ENCODE measurements around the gene PLAU.

Gene PLAU

GRCh38 chr10:73897693-73898092 is 13.2 kb upstream of the PLAU start:
- Histone ChIP-seq H3K4me3 (ENCODE audit: insufficient read depth, low read depth, low read length) (no peak overlapping the region), H3K4me1 (ENCODE audit: control insufficient read depth, insufficient read depth, low read length) (no peaks in the 10 kb centered on the region), H3K9me3 (ENCODE audit: control insufficient read depth, low read length) (no peaks in the 10 kb centered on the region), H3K27me3 (ENCODE audit: control insufficient read depth, insufficient read depth, low read length, poor library complexity, severe bottlenecking) (no peaks in the 10 kb centered on the region), H3K27ac (ENCODE audit: insufficient read depth, low read depth, low read length, poor library complexity, severe bottlenecking) (no peak overlapping the region), H3K36me3 (ENCODE audit: control insufficient read depth, insufficient read depth, low read length) (no peaks in the 10 kb centered on the region)
- WGBS, 2 experiments: 74 to 100% methylated on average over 1 of the region's 1 CpG

DNA sequence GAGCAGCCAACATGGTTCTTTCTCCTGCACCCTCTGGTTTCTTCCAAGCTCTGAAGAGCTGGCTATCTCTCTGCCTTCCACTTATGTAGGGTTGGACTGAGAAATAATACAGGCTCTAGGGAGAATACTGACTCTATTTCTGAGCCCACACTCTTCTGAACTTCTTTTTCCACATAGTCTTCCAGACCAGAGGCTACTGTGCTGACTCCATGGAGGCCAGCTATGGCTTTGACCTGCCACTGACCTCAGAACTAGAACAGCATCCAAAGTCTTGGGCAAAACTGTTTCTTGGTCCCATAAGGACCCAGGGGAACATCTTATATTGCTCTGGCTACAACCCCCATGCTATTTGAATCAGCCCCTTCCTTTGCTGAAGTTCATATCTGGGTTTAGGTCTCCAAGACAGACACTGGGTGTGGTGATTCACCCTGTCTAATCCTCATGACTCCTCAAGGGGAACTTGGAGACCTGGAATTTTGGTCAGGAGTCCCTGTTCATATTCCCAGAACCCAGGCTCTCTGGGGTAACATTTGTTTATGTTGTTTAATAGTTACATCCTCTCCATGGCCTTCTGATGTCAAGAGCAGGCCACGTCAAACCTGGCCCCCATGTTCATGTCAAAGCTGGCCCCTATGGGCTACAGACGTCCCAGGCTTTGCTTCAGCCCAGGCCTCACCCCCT is 12.1 kb upstream of the PLAU start:
- no peak overlapping the region for H3K27ac ChIP-seq (ENCODE audit: insufficient read depth, low read depth, low read length, poor library complexity, severe bottlenecking)

GRCh38 chr10:73899423-73899822 is 11.5 kb upstream of the PLAU start:
- Histone ChIP-seq H3K27ac (ENCODE audit: insufficient read depth, low read depth, low read length, poor library complexity, severe bottlenecking) (no peak overlapping the region), H3K4me3 (ENCODE audit: insufficient read depth, low read depth, low read length) (no peak overlapping the region), H3K36me3 (ENCODE audit: control insufficient read depth, insufficient read depth, low read length) (no peaks in the 10 kb centered on the region), H3K27me3 (ENCODE audit: control insufficient read depth, insufficient read depth, low read length, poor library complexity, severe bottlenecking) (no peaks in the 10 kb centered on the region), H3K4me1 (ENCODE audit: control insufficient read depth, insufficient read depth, low read length) (no peaks in the 10 kb centered on the region), H3K9me3 (ENCODE audit: control insufficient read depth, low read length) (no peaks in the 10 kb centered on the region)
- WGBS, 2 experiments: 86% methylated on average over 4 of the region's 4 CpGs

More for the DNA sequence above, 12.1 kb upstream of the PLAU start:
- WGBS, 2 experiments: 77 to 96% methylated on average over 2 of the region's 2 CpGs
- Histone ChIP-seq H3K9me3 (ENCODE audit: control insufficient read depth, low read length) (no peaks in the 10 kb centered on the region), H3K4me3 (ENCODE audit: insufficient read depth, low read depth, low read length) (no peak overlapping the region), H3K27me3 (ENCODE audit: control insufficient read depth, insufficient read depth, low read length, poor library complexity, severe bottlenecking) (no peaks in the 10 kb centered on the region), H3K4me1 (ENCODE audit: control insufficient read depth, insufficient read depth, low read length) (no peaks in the 10 kb centered on the region), H3K36me3 (ENCODE audit: control insufficient read depth, insufficient read depth, low read length) (no peaks in the 10 kb centered on the region)

DNA sequence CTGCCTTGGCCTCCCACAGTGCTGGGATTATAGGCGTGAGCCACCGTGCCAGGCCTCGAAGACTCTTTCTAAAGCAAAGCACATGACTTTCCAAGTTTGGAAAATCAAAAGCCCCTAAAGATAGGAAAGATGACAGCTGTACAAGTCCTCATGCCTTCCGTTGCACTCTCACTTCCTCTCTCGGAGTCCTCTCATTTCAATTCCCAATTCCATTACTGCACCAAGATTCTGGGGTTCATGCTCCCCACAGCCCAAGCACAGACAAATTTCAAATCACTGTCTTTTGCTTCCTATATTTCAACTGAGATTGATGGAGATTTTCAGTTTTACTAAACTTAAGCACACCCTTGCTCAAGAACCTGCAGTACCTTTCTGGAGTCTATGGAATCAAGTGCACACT is 10.9 kb upstream of the PLAU start:
- Histone ChIP-seq H3K36me3 (ENCODE audit: control insufficient read depth, insufficient read depth, low read length) (no peaks in the 10 kb centered on the region), H3K27ac (ENCODE audit: insufficient read depth, low read depth, low read length, poor library complexity, severe bottlenecking) (no peak overlapping the region), H3K27me3 (ENCODE audit: control insufficient read depth, insufficient read depth, low read length, poor library complexity, severe bottlenecking) (no peaks in the 10 kb centered on the region), H3K4me3 (ENCODE audit: insufficient read depth, low read depth, low read length) (no peak overlapping the region), H3K4me1 (ENCODE audit: control insufficient read depth, insufficient read depth, low read length) (no peaks in the 10 kb centered on the region), H3K9me3 (ENCODE audit: control insufficient read depth, low read length) (no peaks in the 10 kb centered on the region)
- 90 to 91% methylated on average over 5 of the region's 5 CpGs for WGBS, 2 experiments

DNA sequence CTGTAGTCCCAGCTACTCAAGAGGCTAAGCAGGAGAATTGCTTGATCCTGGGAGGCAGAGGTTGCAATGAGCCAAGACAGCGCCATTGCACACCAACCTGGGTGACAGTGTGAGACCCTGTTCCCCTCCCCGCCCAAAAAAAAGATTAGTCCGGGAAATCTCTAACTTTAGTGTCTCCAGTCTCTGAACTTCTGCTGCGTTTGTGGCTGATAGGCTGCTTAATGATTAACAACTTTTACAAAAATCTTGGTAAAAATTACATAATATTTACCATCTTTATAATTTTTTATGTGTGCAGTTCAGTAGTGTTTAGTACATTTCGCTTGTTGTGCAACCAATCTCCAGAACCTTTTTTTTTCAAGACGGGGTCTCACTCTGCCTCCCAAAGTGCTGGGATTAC is 9.7 kb upstream of the PLAU start:
- WGBS, 2 experiments: 75 to 77% methylated on average over 5 to 6 of the region's 6 CpGs
- Histone ChIP-seq H3K27ac (ENCODE audit: insufficient read depth, low read depth, low read length, poor library complexity, severe bottlenecking) (no peak overlapping the region), H3K36me3 (ENCODE audit: control insufficient read depth, insufficient read depth, low read length) (no peaks in the 10 kb centered on the region), H3K4me3 (ENCODE audit: insufficient read depth, low read depth, low read length) (no peak overlapping the region), H3K27me3 (ENCODE audit: control insufficient read depth, insufficient read depth, low read length, poor library complexity, severe bottlenecking) (no peaks in the 10 kb centered on the region), H3K4me1 (ENCODE audit: control insufficient read depth, insufficient read depth, low read length) (peaks cover under 1% of the 10 kb centered on the region), H3K9me3 (ENCODE audit: control insufficient read depth, low read length) (no peaks in the 10 kb centered on the region)

DNA sequence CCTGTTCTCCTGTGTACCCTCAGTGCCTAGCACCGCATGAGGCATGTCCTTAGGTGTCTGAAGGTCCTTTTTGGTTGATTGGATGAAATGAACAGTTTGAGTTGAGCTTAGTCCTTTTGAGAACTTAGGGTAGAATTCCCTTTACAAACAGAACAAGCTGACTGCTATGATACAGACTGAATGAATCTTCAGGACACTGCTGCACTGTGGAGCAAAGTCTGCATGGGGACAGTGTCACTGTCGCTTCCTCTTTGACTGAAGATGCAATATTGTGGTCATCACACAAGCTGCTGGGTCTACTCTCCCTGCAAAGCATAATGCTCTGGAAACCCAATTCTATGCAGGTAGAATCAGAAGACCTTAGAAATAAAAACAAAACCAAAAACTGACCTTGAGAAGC is 8.6 kb upstream of the PLAU start:
- WGBS, 2 experiments: 92 to 93% methylated on average over 2 of the region's 2 CpGs
- Histone ChIP-seq H3K4me3 (ENCODE audit: insufficient read depth, low read depth, low read length) (no peak overlapping the region), H3K27ac (ENCODE audit: insufficient read depth, low read depth, low read length, poor library complexity, severe bottlenecking) (no peak overlapping the region), H3K4me1 (ENCODE audit: control insufficient read depth, insufficient read depth, low read length) (peaks cover 11% of the 10 kb centered on the region), H3K9me3 (ENCODE audit: control insufficient read depth, low read length) (no peaks in the 10 kb centered on the region), H3K27me3 (ENCODE audit: control insufficient read depth, insufficient read depth, low read length, poor library complexity, severe bottlenecking) (no peaks in the 10 kb centered on the region), H3K36me3 (ENCODE audit: control insufficient read depth, insufficient read depth, low read length) (no peaks in the 10 kb centered on the region)

DNA sequence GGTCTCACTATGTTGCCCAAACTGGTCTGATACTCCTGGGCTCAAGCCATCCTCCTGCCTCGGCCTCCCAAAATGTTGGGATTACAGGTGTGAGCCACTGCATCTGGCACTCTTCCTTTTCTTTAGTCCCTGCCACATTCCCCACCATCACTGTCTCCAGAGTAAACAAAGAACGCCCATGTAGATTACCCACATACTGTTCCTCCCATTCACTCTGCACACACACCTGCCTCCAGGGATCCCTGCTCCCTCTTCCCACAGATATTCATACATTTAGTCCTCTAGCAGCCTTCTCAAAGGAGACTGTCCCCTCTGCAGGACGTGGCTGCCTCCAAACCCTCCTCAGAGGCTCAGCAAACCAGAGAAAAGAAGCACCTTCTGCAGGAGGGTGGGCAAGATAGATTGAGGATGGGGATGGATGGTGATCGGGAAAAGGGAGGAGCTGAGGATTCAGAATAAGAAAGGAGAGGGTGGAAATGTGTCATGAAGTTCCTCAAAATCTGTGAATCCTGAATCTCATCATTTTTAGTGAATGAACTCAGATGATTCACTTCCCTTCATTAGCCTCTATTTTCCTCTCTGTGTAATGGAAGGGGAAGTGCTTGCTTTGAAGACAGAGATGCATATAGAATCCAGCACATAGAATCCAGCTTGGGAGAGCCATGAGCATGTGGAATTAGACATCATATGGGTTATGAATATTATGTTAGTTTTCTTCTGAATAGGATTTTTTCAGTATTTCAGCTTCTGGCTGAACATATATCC is 5.5 kb upstream of the PLAU start:
- Histone ChIP-seq H3K36me3 (ENCODE audit: control insufficient read depth, insufficient read depth, low read length) (no peaks in the 10 kb centered on the region), H3K27me3 (ENCODE audit: control insufficient read depth, insufficient read depth, low read length, poor library complexity, severe bottlenecking) (peaks cover 13% of the 10 kb centered on the region), H3K9me3 (ENCODE audit: control insufficient read depth, low read length) (no peaks in the 10 kb centered on the region), H3K4me1 (ENCODE audit: control insufficient read depth, insufficient read depth, low read length) (peaks cover 24% of the 10 kb centered on the region), H3K4me3 (ENCODE audit: insufficient read depth, low read depth, low read length) (no peak overlapping the region), H3K27ac (ENCODE audit: insufficient read depth, low read depth, low read length, poor library complexity, severe bottlenecking) (no peak overlapping the region)
- WGBS, 2 experiments: 73 to 74% methylated on average over 4 of the region's 4 CpGs

GRCh38 chr10:73906524-73907447 is 4.1 kb upstream of the PLAU start:
- WGBS, 2 experiments: 34 to 35% methylated on average over 8 of the region's 8 CpGs
- H3K27me3 ChIP-seq (ENCODE audit: control insufficient read depth, insufficient read depth, low read length, poor library complexity, severe bottlenecking): peaks cover 26% of the 10 kb centered on the region
- H3K4me3 ChIP-seq (ENCODE audit: insufficient read depth, low read depth, low read length): no peak overlapping the region
- H3K9me3 ChIP-seq (ENCODE audit: control insufficient read depth, low read length): no peaks in the 10 kb centered on the region
- H3K4me1 ChIP-seq (ENCODE audit: control insufficient read depth, insufficient read depth, low read length): peaks cover 24% of the 10 kb centered on the region
- H3K36me3 ChIP-seq (ENCODE audit: control insufficient read depth, insufficient read depth, low read length): no peaks in the 10 kb centered on the region
- peak overlapping the region; percentile 88 for H3K27ac ChIP-seq (ENCODE audit: insufficient read depth, low read depth, low read length, poor library complexity, severe bottlenecking)

GRCh38 chr10:73907841-73908517 is 3.0 kb upstream of the PLAU start:
- H3K9me3 ChIP-seq (ENCODE audit: control insufficient read depth, low read length): no peaks in the 10 kb centered on the region
- H3K4me1 ChIP-seq (ENCODE audit: control insufficient read depth, insufficient read depth, low read length): peaks cover 24% of the 10 kb centered on the region
- no peak overlapping the region for H3K4me3 ChIP-seq (ENCODE audit: insufficient read depth, low read depth, low read length)
- H3K27ac ChIP-seq (ENCODE audit: insufficient read depth, low read depth, low read length, poor library complexity, severe bottlenecking): no peak overlapping the region
- peaks cover 36% of the 10 kb centered on the region for H3K27me3 ChIP-seq (ENCODE audit: control insufficient read depth, insufficient read depth, low read length, poor library complexity, severe bottlenecking)
- no peaks in the 10 kb centered on the region for H3K36me3 ChIP-seq (ENCODE audit: control insufficient read depth, insufficient read depth, low read length)
- 93 to 94% methylated on average over 6 of the region's 6 CpGs for WGBS, 2 experiments

All from ectodermal cell (in vitro differentiated cells).